DOHH2 (cell line): ENCODE data around the gene ZNF296.

Experiments
- CTCF ChIP-seq: fragments of 200-600 bp; sonication (generic); IDR thresholded peaks from one replicate; pipeline ENCODE4 v1.5.1; 2014; ENCODE audit warnings: antibody characterized with exemption, mild to moderate bottlenecking, low read depth, low read length; ENCODE audit not compliant: poor library complexity, severe bottlenecking
- EZH2phosphoT487 ChIP-seq: fragments of 200-600 bp; sonication (generic); IDR thresholded peaks from 2 replicates; pipeline ENCODE4 v1.6.1; 2017; ENCODE audit warnings: borderline replicate concordance, mild to moderate bottlenecking, antibody characterized with exemption, low read length, moderate library complexity, mixed read lengths

- TF ChIP-seq CTCF, result no peak
- no peak for TF ChIP-seq EZH2phosphoT487
Measured at GRCh38 chr19:45082170-45082569, 5.9 kb upstream of the ZNF296 start.
